ENCODE results near the gene NBL1. TPM values are rescaled to one million over a fixed set of nuclear protein-coding genes. Genes with fewer than 3 reads are reported as not detected.

NBL1 gene
- total RNA-seq, 6 experiments from 2014 or later = 89.6 to 182 (median 104) TPM

DNA sequence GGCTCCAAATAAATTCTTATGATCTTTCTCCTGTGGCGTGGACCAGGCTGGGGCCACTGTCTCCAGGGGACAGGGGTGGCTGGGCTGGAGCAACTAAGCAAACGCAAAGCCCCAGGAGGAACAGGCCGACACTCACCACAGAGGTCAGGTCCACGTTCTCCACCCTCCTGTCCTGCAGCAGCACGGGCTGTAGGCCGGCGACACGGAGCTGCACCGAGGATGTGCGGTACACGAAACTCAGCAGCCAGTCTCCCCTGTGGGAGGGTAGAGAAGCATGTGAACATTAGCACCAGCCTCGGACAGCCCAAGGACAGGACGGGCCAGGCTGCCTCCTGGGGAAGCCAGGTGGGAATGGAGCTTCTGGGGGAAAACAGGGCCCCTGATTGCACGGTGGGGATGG lies 50.2 kb downstream of the NBL1 start:
- Mint-ChIP-seq H3K27me3 (ENCODE audit: insufficient read depth) (peaks cover 3% of the 10 kb centered on the region; the same call in 1 of the 2 replicates), H3K36me3 (ENCODE audit: low read depth) (peaks cover 40% of the 10 kb centered on the region), H3K4me1 (ENCODE audit: low read depth) (no peaks in the 10 kb centered on the region), H3K27ac (no peak overlapping the region), H3K9me3 (peaks cover 5% of the 10 kb centered on the region; the same call in 1 of the 2 replicates), H3K4me3 (no peak overlapping the region)
- TF ChIP-seq, protein P1, sequence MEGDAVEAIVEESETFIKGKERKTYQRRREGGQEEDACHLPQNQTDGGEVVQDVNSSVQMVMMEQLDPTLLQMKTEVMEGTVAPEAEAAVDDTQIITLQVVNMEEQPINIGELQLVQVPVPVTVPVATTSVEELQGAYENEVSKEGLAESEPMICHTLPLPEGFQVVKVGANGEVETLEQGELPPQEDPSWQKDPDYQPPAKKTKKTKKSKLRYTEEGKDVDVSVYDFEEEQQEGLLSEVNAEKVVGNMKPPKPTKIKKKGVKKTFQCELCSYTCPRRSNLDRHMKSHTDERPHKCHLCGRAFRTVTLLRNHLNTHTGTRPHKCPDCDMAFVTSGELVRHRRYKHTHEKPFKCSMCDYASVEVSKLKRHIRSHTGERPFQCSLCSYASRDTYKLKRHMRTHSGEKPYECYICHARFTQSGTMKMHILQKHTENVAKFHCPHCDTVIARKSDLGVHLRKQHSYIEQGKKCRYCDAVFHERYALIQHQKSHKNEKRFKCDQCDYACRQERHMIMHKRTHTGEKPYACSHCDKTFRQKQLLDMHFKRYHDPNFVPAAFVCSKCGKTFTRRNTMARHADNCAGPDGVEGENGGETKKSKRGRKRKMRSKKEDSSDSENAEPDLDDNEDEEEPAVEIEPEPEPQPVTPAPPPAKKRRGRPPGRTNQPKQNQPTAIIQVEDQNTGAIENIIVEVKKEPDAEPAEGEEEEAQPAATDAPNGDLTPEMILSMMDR (IDR thresholded peaks at IDR 0.05) = no peak
- DNase-seq = no peak

DNA sequence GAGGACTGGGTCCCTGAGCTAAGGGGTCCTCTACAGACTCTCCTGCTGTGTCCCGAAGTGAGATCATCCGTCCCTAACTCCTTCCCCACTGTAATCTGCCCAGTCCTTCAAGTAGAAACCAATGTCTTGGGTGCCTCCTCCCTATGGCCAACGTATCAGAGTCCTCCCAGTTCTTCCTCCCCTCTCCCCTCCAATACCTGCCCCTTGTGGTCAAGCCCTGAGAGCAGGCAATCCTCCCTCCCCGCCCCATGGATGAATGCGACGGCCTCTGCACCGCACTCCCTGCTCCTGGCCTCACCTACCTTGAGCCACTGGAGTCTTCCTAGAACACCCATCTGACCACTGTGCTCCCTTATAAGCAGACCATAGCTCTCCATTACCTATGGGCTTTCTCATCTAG lies 51.7 kb downstream of the NBL1 start:
- TF ChIP-seq, protein P1 (IDR thresholded peaks at IDR 0.05) = no peak
- H3K27ac Mint-ChIP-seq = no peak overlapping the region
- no peak overlapping the region for H3K4me3 Mint-ChIP-seq
- no peak for DNase-seq
- H3K9me3 Mint-ChIP-seq = peaks cover 5% of the 10 kb centered on the region; the same call in 1 of the 2 replicates
- H3K36me3 Mint-ChIP-seq (ENCODE audit: low read depth) = peaks cover 37% of the 10 kb centered on the region
- H3K4me1 Mint-ChIP-seq (ENCODE audit: low read depth) = no peaks in the 10 kb centered on the region
- peaks cover 6% of the 10 kb centered on the region; the same call in 1 of the 2 replicates for H3K27me3 Mint-ChIP-seq (ENCODE audit: insufficient read depth)

DNA sequence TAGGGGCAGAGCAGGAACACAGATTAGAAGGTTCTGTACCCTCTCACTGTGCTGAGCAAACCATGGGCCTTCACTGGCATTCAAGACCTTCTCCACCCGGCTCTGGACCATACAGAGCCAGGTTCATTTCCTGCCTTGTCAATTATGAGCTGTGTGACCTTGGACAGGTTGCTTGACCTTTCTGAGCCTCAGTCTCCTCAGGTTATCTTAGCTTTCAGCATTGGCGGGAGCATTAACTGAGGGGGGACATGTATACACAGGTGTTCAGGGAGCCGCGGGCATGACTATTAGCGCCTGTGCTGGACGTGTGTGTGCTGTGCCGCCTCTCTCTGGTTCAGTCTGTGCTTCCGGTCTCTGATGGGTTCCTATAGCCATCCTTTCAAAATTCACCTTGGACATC lies 52.7 kb downstream of the NBL1 start:
- H3K9me3 Mint-ChIP-seq = peaks cover 5% of the 10 kb centered on the region; the same call in 1 of the 2 replicates
- no peak overlapping the region for H3K27ac Mint-ChIP-seq
- no peak for DNase-seq
- TF ChIP-seq, protein P1 (IDR thresholded peaks at IDR 0.05) = no peak
- H3K27me3 Mint-ChIP-seq (ENCODE audit: insufficient read depth) = peaks cover 3% of the 10 kb centered on the region; the same call in 1 of the 2 replicates
- peaks cover 29% of the 10 kb centered on the region for H3K36me3 Mint-ChIP-seq (ENCODE audit: low read depth)
- no peak overlapping the region for H3K4me3 Mint-ChIP-seq
- no peaks in the 10 kb centered on the region for H3K4me1 Mint-ChIP-seq (ENCODE audit: low read depth)

DNA sequence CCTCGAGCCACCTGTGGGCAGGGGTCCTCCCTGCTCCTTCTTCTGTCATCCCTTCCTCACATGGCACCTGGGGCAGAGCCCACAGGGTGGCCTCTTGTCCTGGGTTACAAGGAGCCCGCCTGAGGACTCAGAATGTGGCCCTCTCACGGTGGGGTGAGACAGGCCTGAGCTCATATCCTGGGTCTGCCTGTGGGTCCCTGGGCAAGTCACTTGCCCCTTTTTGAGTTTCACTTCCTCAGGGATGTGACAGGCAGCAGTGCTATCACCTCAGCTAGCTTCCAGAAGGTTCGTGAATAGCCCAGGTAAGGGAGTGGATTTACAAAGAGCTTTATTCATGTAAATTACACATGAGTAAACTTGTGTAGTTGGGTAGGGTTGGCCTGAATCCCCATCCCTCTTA lies 54.1 kb downstream of the NBL1 start:
- Mint-ChIP-seq H3K36me3 (ENCODE audit: low read depth) (peaks cover 24% of the 10 kb centered on the region), H3K4me1 (ENCODE audit: low read depth) (no peaks in the 10 kb centered on the region), H3K27me3 (ENCODE audit: insufficient read depth) (peaks cover 3% of the 10 kb centered on the region; the same call in 1 of the 2 replicates), H3K9me3 (peaks cover 5% of the 10 kb centered on the region; the same call in 1 of the 2 replicates), H3K4me3 (no peak overlapping the region), H3K27ac (no peak overlapping the region)
- no peak for DNase-seq
- TF ChIP-seq, protein P1 (IDR thresholded peaks at IDR 0.05) = no peak

DNA sequence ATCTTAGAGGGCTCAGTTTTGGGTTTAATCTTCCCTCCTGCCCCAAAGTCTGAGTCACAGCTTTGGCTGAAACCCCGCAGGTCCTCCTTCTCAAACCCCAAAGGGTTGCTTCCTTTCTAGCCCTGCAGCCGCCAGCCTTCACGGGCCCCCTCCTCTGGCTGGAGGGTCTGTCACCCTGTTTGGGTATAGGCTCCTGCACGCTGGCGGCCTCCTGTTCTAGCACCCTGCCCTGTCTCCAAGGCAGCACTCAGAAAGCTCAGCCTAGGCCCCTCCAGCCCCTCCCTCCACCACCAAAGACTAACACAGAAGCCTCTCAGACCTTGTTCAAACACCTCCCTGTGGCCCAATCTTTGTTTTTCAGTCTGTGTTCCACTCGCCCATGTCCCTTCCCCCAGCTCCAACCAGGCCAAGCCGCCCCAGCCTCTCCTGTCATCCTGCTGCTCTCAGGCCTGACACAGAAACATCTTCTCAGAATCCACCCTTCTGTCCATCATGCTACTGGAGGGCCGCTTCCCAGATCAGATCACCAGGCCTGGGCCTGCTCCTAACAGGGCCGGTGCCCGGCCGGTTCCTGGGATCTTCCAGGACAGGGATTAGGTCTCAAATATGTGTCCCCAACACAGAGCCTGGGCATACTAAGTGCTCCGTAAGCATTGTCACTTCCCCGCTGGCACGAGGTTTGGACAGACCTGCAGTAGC lies 56.1 kb downstream of the NBL1 start:
- TF ChIP-seq, protein P1 (IDR thresholded peaks at IDR 0.05) = no peak
- Mint-ChIP-seq H3K27me3 (ENCODE audit: insufficient read depth) (peaks cover 3% of the 10 kb centered on the region; the same call in 1 of the 2 replicates), H3K36me3 (ENCODE audit: low read depth) (peaks cover 24% of the 10 kb centered on the region), H3K27ac (no peak overlapping the region), H3K4me3 (no peak overlapping the region), H3K9me3 (peaks cover 5% of the 10 kb centered on the region; the same call in 1 of the 2 replicates), H3K4me1 (ENCODE audit: low read depth) (no peaks in the 10 kb centered on the region)
- DNase-seq = no peak
